Parathyroid adenoma (tissue), 2 donors: ENCODE results near the gene FGGY.

Source experiments
- H2AFZ ChIP-seq: fragments of 300-600 bp; sonication (generic); one replicate; pipeline ENCODE4 v1.7.0; 2017; ENCODE audit warnings: antibody characterized with exemption, mild to moderate bottlenecking
- H3K27ac ChIP-seq: fragments of 300-600 bp; sonication (generic); one replicate; pipeline ENCODE4 v1.7.0; 2017
- H3K27me3 ChIP-seq: fragments of 300-600 bp; sonication (generic); one replicate; pipeline ENCODE4 v1.7.0; 2017; ENCODE audit warnings: low read length; ENCODE audit not compliant: control insufficient read depth, insufficient read depth
- H3K36me3 ChIP-seq: fragments of 300-600 bp; sonication (generic); one replicate; pipeline ENCODE4 v1.7.0; 2017; ENCODE audit warnings: low read length; ENCODE audit not compliant: control insufficient read depth, insufficient read depth
- H3K4me1 ChIP-seq: fragments of 300-600 bp; sonication (generic); one replicate; pipeline ENCODE4 v1.7.0; 2017; ENCODE audit warnings: control low read depth
- H3K4me2 ChIP-seq: fragments of 300-600 bp; sonication (generic); one replicate; pipeline ENCODE4 v1.7.0; 2017; ENCODE audit warnings: low read length
- H3K4me3 ChIP-seq: fragments of 300-600 bp; sonication (generic); one replicate; pipeline ENCODE4 v1.7.0; 2017; ENCODE audit warnings: low read depth, low read length
- H3K79me2 ChIP-seq: fragments of 300-600 bp; sonication (generic); one replicate; pipeline ENCODE4 v1.7.0; 2017; ENCODE audit warnings: control low read depth
- H3K9ac ChIP-seq: fragments of 300-600 bp; sonication (generic); one replicate; pipeline ENCODE4 v1.7.0; 2017; ENCODE audit warnings: mild to moderate bottlenecking
- H3K9me3 ChIP-seq: fragments of 300-600 bp; sonication (generic); one replicate; pipeline ENCODE4 v1.7.0; 2017; ENCODE audit warnings: low read length; ENCODE audit not compliant: control insufficient read depth
- TF ChIP-seq, protein P1 (sequence below): fragments of 300-600 bp; sonication (generic); IDR thresholded peaks from one replicate; pipeline ENCODE4 v1.7.0; 2017; ENCODE audit warnings: antibody characterized with exemption, mild to moderate bottlenecking
- donor health status: primary hyperparathyroidism.

Gene FGGY

DNA sequence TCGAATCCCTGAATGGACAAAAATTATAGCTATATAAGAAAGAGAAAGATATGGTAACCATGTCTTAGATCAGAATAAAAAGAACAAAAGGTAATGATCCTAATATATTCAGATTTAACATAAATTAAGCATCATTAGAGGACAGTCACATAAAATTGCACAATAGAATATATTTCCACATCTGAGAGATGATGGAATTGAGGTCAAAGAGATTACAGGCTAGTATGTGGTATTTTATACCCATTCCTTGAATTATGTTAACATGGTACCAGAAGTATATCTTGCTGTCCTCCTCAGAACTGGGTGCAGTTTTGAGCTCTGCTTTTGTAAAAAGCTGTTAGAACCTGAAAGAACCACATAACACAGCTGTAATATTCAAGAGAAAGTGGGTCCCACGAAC lies 272.3 kb downstream of the FGGY start:
- no peaks in the 10 kb centered on the region for H3K36me3 ChIP-seq
- H3K27ac ChIP-seq = no peak overlapping the region
- H3K4me2 ChIP-seq = no peak overlapping the region
- TF ChIP-seq, protein P1, sequence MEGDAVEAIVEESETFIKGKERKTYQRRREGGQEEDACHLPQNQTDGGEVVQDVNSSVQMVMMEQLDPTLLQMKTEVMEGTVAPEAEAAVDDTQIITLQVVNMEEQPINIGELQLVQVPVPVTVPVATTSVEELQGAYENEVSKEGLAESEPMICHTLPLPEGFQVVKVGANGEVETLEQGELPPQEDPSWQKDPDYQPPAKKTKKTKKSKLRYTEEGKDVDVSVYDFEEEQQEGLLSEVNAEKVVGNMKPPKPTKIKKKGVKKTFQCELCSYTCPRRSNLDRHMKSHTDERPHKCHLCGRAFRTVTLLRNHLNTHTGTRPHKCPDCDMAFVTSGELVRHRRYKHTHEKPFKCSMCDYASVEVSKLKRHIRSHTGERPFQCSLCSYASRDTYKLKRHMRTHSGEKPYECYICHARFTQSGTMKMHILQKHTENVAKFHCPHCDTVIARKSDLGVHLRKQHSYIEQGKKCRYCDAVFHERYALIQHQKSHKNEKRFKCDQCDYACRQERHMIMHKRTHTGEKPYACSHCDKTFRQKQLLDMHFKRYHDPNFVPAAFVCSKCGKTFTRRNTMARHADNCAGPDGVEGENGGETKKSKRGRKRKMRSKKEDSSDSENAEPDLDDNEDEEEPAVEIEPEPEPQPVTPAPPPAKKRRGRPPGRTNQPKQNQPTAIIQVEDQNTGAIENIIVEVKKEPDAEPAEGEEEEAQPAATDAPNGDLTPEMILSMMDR = no peak
- H3K27me3 ChIP-seq = no peaks in the 10 kb centered on the region
- no peak overlapping the region for H2AFZ ChIP-seq
- no peak overlapping the region for H3K9ac ChIP-seq
- H3K4me3 ChIP-seq = no peak overlapping the region
- no peaks in the 10 kb centered on the region for H3K9me3 ChIP-seq
- no peaks in the 10 kb centered on the region for H3K79me2 ChIP-seq
- H3K4me1 ChIP-seq = no peaks in the 10 kb centered on the region

DNA sequence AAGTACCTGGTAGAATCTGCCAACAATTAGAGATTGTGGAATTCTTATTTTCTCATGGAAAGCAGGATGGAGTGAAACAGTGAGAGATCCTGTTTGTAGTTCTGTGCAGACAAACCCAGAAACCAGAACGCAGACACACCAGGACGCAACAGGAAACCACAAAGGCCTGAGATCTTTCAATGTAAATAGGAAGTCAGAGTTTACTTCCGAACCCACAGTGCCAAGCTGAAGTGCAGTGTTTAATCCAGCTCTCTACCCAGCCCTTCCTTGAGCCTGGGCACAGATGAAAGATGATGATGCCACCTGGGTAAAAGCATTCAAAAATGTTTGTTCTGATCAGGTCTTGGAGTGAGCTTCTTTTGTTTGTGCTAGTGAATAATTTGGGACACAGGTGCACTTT lies 273.6 kb downstream of the FGGY start:
- H3K27ac ChIP-seq = no peak overlapping the region
- no peak overlapping the region for H2AFZ ChIP-seq

DNA sequence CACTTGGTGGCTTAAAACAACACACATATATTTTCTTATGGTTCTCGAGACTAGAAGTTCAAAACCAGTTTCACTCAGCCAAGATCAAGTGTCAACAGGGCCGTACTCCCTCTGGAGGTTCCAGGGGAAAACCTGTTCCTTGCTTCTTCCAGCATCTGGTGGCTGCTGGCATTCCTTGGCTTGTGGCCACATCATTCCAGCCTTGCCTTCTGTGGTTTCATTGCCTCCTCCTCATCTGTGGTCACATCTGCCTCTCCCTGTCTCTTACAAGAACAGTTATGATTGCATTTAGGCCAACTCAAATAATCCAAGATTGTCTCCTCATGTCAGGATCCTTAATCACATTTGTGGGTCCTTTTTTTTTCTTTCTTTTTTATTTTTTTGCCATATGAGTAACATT lies 277.2 kb downstream of the FGGY start:
- H3K4me3 ChIP-seq = no peak overlapping the region
- H3K36me3 ChIP-seq = no peaks in the 10 kb centered on the region
- TF ChIP-seq, protein P1 = no peak
- no peaks in the 10 kb centered on the region for H3K9me3 ChIP-seq
- no peak overlapping the region for H3K9ac ChIP-seq
- H2AFZ ChIP-seq = no peak overlapping the region
- H3K27me3 ChIP-seq = no peaks in the 10 kb centered on the region
- H3K27ac ChIP-seq = no peak overlapping the region
- H3K79me2 ChIP-seq = no peaks in the 10 kb centered on the region
- H3K4me2 ChIP-seq = no peak overlapping the region
- no peaks in the 10 kb centered on the region for H3K4me1 ChIP-seq

More for the DNA sequence above, 273.6 kb downstream of the FGGY start:
- Histone ChIP-seq H3K4me3 (no peak overlapping the region), H3K4me1 (no peaks in the 10 kb centered on the region), H3K9ac (no peak overlapping the region), H3K27me3 (no peaks in the 10 kb centered on the region), H3K36me3 (no peaks in the 10 kb centered on the region), H3K4me2 (no peak overlapping the region), H3K79me2 (no peaks in the 10 kb centered on the region), H3K9me3 (no peaks in the 10 kb centered on the region)
- TF ChIP-seq, protein P1 = no peak

DNA sequence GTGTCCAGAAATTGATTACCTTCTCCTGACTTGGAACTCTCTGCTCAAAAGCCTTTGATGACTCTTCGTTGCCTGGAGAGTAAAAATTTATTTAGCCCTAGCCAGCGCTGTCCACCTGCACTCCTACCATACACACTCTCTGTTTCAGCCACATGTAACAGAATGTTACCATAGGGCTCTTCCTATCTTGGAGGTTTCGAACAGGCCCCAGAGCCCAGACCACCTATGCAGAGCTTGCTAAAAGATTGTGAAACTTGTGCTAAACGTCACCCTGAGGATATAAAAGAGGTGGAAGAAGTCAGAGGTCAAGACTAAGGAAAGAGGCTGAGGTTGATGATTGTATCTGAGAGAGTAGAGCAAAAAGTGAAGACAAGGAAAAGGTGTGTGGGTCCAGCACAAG lies 280.9 kb downstream of the FGGY start:
- H3K9me3 ChIP-seq = no peaks in the 10 kb centered on the region
- no peak overlapping the region for H3K9ac ChIP-seq
- H3K27ac ChIP-seq = no peak overlapping the region
- no peak overlapping the region for H3K4me3 ChIP-seq
- H3K79me2 ChIP-seq = no peaks in the 10 kb centered on the region
- H3K36me3 ChIP-seq = no peaks in the 10 kb centered on the region
- TF ChIP-seq, protein P1 = no peak
- no peaks in the 10 kb centered on the region for H3K27me3 ChIP-seq
- no peak overlapping the region for H2AFZ ChIP-seq
- no peak overlapping the region for H3K4me2 ChIP-seq
- no peaks in the 10 kb centered on the region for H3K4me1 ChIP-seq

DNA sequence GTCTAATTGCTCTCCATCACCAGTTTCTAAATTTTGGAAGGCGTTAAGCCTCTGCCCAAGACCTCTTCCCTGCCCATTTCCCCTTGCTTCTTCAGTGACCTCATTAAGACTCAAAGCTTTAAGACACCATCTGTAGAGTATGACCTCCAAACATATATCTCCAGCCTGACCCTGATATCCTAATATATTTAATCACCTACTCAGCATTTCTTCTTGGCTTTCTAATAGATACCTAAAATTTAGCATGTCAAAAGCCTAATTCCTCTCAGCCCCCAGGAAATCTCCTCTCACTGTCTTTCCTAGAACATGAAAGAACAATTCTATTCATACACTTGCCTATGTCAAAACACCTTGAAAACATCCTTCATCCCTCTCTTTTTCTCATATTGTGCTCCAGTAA lies 282.3 kb downstream of the FGGY start:
- TF ChIP-seq, protein P1 = no peak
- Histone ChIP-seq H3K9ac (no peak overlapping the region), H3K4me2 (no peak overlapping the region), H3K27ac (no peak overlapping the region), H3K36me3 (no peaks in the 10 kb centered on the region), H3K27me3 (no peaks in the 10 kb centered on the region), H3K9me3 (no peaks in the 10 kb centered on the region), H2AFZ (no peak overlapping the region), H3K4me3 (no peak overlapping the region), H3K4me1 (no peaks in the 10 kb centered on the region), H3K79me2 (no peaks in the 10 kb centered on the region)
